Subcutaneous abdominal adipose tissue (tissue), 5 donors: ENCODE measurements around the gene PTH2R.
"Not testable (repeated sequence)": the region's sequence is repeated elsewhere in the genome, so short reads cannot be mapped to it uniquely, and the experiment has no call there.

Experiments
- H3K27ac ChIP-seq: one replicate; pipeline ENCODE4 v1.7.0; 2013; ENCODE audit warnings: low read depth, mild to moderate bottlenecking, inconsistent platforms, low read length, moderate library complexity
- H3K27me3 ChIP-seq, 5 donors: one replicate each; pipeline ENCODE4 v1.7.0; 2013; ENCODE audit warnings: low read length in 5 of 5, inconsistent platforms in 1 of 5; ENCODE audit not compliant: control insufficient read depth in 5 of 5, insufficient read depth in 4 of 5
- H3K36me3 ChIP-seq, 5 donors: one replicate each; pipeline ENCODE4 v1.7.0; 2013; ENCODE audit warnings: low read length in 5 of 5; ENCODE audit not compliant: control insufficient read depth in 5 of 5, insufficient read depth in 5 of 5
- H3K4me1 ChIP-seq, 5 donors: one replicate each; pipeline ENCODE4 v1.7.0; 2013; ENCODE audit warnings: low read length in 5 of 5, mild to moderate bottlenecking in 3 of 5, moderate library complexity in 1 of 5; ENCODE audit not compliant: control insufficient read depth in 5 of 5, insufficient read depth in 5 of 5
- H3K4me3 ChIP-seq, 5 donors: one replicate each; pipeline ENCODE4 v1.7.0; 2013; ENCODE audit warnings: low read length in 5 of 5, low read depth in 1 of 5
- H3K9ac ChIP-seq, 5 donors: one replicate each; pipeline ENCODE4 v1.7.0; 2013; ENCODE audit warnings: low read length in 5 of 5, mild to moderate bottlenecking in 4 of 5, moderate library complexity in 3 of 5
- H3K9me3 ChIP-seq, 5 donors: one replicate each; pipeline ENCODE4 v1.7.0; 2013; ENCODE audit warnings: low read length in 5 of 5; ENCODE audit not compliant: control insufficient read depth in 5 of 5
- donor health status: healthy.
- donor health status: healthy.
- donor health status: healthy.
- donor health status: healthy.
- donor health status: healthy.

The PTH2R gene

DNA sequence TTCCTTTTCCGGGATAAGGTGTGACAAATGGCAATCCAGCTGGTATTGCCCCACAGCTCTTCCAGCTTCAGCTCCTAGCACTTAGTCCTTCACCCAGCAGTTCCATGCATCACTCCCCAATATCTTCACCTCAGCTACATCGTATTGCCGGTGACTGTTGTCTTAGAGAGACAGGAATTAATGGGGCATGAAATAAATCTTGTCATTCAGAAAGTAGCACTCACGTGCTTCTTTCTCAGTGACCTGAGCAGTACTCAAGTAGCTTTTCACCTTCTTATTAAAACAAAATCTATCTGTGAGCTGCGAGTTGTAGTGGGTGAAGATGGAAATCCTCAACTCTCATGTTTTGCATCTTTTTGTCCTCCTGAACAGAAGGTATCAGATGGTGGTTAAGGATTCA is 72.8 kb downstream of the PTH2R start:
- Histone ChIP-seq H3K36me3 (no peaks in the 10 kb centered on the region), H3K9me3 (peaks cover 0 to 5% (median 3%) of the 10 kb centered on the region in 5 donors), H3K4me1 (no peaks in the 10 kb centered on the region), H3K9ac (no peak overlapping the region), H3K27me3 (no peaks in the 10 kb centered on the region), H3K4me3 (no peak overlapping the region), H3K27ac (no peak overlapping the region)

DNA sequence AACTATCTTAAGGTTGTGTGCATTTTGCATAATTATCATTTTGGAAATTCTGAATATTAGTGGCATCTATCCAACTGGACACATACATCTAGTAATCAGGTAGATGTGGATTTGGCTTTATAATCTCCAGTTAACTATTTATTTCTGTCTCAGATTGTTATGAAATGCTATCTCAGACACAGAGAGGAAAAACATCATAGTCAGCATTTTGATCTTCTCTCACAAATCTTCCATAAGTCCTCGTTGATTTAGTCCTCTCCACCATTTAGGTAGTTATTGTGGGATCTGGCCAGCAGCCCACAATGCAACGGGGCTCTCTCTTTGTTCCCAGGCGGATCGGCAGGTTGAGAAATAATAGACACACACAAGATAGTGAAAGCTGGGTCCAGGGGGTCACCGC is 75.4 kb downstream of the PTH2R start:
- H3K36me3 ChIP-seq, H3K4me1 ChIP-seq, H3K27ac ChIP-seq, H3K9ac ChIP-seq, H3K9me3 ChIP-seq, H3K27me3 ChIP-seq, H3K4me3 ChIP-seq: not testable (repeated sequence)

DNA sequence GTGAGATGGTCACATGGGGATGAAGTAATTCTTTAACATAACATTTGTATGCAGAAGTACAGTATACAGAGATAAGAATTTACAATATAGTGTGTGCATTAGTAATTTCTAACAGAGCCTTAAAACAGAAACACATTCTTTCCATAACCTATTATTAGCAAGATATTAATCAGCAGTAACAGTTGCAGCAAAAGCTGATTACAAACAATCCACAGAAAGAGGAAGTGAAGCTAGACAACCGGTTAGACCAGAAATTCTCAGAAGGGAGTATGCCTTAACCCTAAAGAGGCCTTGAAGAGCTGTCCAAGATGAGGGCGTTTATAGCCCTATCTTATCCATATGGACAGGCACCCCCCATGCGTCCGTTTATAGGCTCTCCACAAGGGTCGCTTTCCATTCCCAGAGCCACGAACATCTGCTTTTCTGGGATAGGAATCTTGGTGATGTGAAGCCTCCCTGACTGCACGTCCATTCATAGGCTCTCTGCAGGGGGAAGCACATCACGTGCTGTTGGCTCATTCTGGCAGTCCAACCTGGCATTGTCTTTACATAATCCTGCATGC is 75.9 kb downstream of the PTH2R start:
- not testable (repeated sequence) for H3K27me3 ChIP-seq

DNA sequence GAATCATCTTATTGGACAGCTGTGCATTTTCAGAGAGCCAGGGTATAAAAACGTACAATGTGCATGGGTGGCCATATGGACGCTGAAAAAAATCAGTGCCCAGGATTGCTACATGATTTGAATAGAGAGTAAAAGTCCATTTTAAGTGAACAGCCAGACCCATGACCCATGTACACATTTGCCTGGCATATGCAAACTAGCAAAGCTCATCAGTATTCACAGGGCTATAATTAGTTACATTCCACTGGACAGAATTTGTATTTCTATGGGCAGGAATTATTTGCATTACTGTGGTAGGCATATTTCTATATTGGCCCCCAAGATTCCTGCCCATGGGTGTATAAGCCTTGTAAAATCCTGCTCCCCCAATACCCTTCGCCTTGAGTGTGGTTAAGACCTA is 78.8 kb downstream of the PTH2R start:
- Histone ChIP-seq H3K27me3 (no peaks in the 10 kb centered on the region), H3K9me3 (peaks cover 0 to 13% (median 8%) of the 10 kb centered on the region in 5 donors), H3K4me1 (no peaks in the 10 kb centered on the region), H3K27ac (no peak overlapping the region), H3K4me3 (no peak overlapping the region), H3K9ac (no peak overlapping the region), H3K36me3 (no peaks in the 10 kb centered on the region)

More for the DNA sequence above, 75.9 kb downstream of the PTH2R start:
- not testable (repeated sequence) for H3K27ac ChIP-seq, H3K36me3 ChIP-seq, H3K9ac ChIP-seq, H3K4me3 ChIP-seq, H3K4me1 ChIP-seq
- H3K9me3 ChIP-seq = peaks cover 0 to 10% (median 5%) of the 10 kb centered on the region in 5 donors

DNA sequence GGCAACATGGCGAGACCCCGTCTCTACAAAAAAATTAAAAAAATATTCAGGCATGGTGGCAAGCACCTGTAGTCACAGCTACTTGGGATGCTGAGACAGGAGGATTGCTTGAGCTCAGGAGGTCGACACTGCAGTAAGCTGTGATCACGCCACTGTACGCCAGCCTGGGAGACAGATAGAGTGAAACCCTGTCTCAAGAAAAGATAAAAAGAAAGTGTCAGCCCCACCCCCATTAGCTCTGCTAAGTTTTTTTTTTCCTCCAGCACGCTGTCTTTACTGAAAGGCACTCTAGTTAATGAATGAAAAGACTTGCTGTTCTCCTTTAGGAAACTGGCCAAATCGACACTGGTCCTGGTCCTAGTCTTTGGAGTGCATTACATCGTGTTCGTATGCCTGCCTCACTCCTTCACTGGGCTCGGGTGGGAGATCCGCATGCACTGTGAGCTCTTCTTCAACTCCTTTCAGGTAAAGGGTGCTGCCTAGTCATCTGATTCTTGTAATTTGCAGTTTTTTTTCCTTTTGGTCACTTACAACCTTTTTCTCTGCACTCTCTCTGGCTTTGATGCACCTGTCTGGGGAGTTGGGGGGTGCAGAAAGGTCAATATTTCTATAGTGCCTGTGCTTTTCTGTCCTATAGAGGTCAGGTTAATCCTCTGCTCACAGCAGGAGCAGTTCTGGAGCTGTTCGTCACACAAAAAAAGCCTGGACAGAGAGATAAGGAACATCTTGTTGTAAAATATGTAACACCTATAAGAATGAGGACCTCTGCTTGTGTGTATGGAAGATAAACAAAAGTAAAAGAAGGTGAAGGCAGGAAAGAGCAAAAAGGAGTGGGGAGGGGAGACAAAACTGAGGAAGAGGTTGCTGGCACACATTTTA is 82.3 kb downstream of the PTH2R start:
- H3K27me3 ChIP-seq = no peaks in the 10 kb centered on the region
- H3K9me3 ChIP-seq = peaks cover 0 to 8% (median 8%) of the 10 kb centered on the region in 5 donors
- no peaks in the 10 kb centered on the region for H3K4me1 ChIP-seq
- H3K36me3 ChIP-seq = no peaks in the 10 kb centered on the region
- H3K4me3 ChIP-seq = no peak overlapping the region
- no peak overlapping the region for H3K9ac ChIP-seq
- no peak overlapping the region for H3K27ac ChIP-seq

DNA sequence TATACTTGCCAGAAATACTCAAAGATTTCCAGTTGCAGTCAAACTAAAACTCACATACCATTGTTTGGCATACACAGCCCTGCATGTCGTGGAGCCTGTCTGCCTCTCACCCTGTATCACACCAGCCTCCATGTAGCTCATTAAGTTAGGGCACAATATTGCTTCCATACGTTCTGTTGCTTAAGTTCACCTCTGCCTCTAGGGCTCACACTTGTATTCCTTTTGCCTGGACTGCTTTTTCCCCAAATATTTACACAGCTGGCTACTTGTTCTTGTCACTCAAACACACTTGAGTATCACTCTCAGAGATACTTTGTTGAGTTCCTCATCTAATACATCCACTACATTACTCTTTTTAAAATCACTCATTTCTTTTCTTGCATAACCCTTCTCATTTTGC is 83.1 kb downstream of the PTH2R start:
- Histone ChIP-seq H3K27ac (no peak overlapping the region), H3K36me3 (no peaks in the 10 kb centered on the region)

DNA sequence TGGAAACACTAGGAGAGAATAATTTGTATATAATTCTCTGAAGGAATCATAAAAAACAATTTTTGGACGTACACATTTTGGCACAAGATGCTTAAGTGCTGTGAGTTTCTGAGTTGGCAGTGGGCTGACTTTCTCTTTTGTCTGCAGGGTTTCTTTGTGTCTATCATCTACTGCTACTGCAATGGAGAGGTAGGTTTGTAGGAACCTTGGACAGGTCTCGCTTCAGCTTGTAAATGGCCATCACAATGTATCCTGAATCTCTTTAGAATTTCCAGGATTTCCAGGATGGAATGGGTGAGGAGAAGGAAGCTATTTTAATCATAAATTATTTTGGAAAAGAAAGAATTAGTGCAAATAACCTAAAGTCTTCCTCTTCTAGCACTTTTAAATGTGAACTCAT is 83.9 kb downstream of the PTH2R start:
- H3K9me3 ChIP-seq = peaks cover 0 to 8% (median 8%) of the 10 kb centered on the region in 5 donors
- H3K4me3 ChIP-seq = no peak overlapping the region
- no peak overlapping the region for H3K27ac ChIP-seq
- H3K9ac ChIP-seq = no peak overlapping the region
- H3K27me3 ChIP-seq = no peaks in the 10 kb centered on the region
- no peaks in the 10 kb centered on the region for H3K4me1 ChIP-seq
- H3K36me3 ChIP-seq = no peaks in the 10 kb centered on the region

More for the DNA sequence above, 83.1 kb downstream of the PTH2R start:
- peaks cover 0 to 8% (median 8%) of the 10 kb centered on the region in 5 donors for H3K9me3 ChIP-seq
- no peaks in the 10 kb centered on the region for H3K4me1 ChIP-seq
- no peaks in the 10 kb centered on the region for H3K27me3 ChIP-seq
- no peak overlapping the region for H3K9ac ChIP-seq
- no peak overlapping the region for H3K4me3 ChIP-seq

DNA sequence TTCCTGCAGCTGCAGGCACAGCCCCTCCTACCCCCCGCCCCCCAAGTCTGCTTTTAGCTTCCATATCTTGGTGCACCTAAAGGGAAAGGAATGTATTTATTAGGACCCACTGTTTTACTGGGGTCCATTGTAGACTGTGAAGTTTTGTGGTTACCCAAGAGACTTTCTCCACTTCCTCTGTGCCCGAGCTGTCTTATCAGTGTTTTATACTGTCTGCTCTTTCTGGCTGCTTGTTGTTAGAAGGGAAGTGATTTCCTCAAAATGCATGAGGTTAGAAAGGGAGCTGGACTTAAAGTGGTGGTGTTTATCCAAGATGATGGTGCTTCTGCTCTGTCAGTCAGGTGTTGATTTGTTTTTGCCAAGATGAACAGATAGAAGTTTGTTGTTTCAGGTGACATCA is 85.0 kb downstream of the PTH2R start:
- Histone ChIP-seq H3K27me3 (no peaks in the 10 kb centered on the region), H3K9me3 (peaks cover 0 to 8% (median 8%) of the 10 kb centered on the region in 5 donors), H3K27ac (no peak overlapping the region), H3K9ac (no peak overlapping the region), H3K4me1 (no peaks in the 10 kb centered on the region), H3K36me3 (no peaks in the 10 kb centered on the region), H3K4me3 (no peak overlapping the region)

DNA sequence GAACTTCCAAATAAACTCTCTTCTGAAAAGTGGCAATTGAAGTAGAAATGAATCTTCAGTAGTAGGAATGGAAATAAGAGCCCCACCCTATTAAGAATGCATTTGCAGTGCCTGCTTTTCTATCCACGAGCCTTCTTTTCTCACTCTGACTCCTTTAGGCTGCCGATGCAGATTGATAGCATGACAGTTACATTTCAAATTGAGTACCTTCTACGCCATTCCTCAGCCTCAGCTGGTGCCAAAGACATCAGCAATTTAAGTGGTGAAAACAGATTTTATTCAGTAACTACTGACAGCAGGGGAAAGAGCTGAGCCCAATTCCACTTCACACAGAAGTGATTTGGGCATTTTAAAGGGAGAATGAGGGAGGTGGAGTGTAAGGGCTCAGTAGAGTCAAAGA is 85.5 kb downstream of the PTH2R start:
- H3K9me3 ChIP-seq = peaks cover 0 to 7% (median 5%) of the 10 kb centered on the region in 5 donors
- H3K4me3 ChIP-seq = no peak overlapping the region
- H3K4me1 ChIP-seq = no peaks in the 10 kb centered on the region
- H3K27ac ChIP-seq = no peak overlapping the region
- H3K36me3 ChIP-seq = no peaks in the 10 kb centered on the region
- H3K27me3 ChIP-seq = no peaks in the 10 kb centered on the region
- H3K9ac ChIP-seq = no peak overlapping the region

DNA sequence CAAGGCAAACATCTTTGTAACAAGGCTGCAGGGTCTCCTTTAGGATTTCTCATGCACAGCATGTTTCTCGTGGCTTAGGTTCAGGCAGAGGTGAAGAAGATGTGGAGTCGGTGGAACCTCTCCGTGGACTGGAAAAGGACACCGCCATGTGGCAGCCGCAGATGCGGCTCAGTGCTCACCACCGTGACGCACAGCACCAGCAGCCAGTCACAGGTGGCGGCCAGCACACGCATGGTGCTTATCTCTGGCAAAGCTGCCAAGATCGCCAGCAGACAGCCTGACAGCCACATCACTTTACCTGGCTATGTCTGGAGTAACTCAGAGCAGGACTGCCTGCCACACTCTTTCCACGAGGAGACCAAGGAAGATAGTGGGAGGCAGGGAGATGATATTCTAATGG is 86.6 kb downstream of the PTH2R start:
- H3K27me3 ChIP-seq = no peaks in the 10 kb centered on the region
- H3K9ac ChIP-seq = no peak overlapping the region

More for the DNA sequence above, 86.6 kb downstream of the PTH2R start:
- no peaks in the 10 kb centered on the region for H3K4me1 ChIP-seq
- H3K9me3 ChIP-seq = no peaks in the 10 kb centered on the region
- no peak overlapping the region for H3K27ac ChIP-seq
- H3K4me3 ChIP-seq = no peak overlapping the region
- H3K36me3 ChIP-seq = no peaks in the 10 kb centered on the region
